ENCODE results near the gene FAM114A1.
"Not testable (repeated sequence)": the region's sequence is repeated elsewhere in the genome, so short reads cannot be mapped to it uniquely, and the experiment has no call there.

The FAM114A1 gene

DNA sequence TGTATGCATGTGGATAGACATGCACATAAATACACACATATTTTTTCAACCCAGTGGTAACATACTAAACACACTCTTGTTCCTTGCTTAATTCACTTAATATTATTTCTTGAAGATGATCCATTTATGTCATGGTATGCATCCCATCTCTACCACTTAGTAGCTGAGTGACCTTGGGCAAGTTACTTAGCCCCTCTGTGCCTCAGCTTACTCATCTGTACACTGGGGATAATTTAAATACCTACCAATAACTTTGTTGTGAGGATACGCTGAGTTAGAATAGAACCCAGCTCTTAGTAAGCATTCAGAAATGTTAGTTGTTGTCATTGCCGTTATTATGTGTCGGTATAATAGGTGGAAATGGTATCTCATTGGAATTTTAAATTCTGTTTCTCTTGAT, 41.4 kb downstream of the FAM114A1 start:
- ChIA-PET POLR2A (no interaction called here), CTCF (interaction anchor here (0.8 to 2.0 kb wide), 2 partner anchors 149 to 226 kb away, joined by 4 to 7 read pairs; no protein-coding TSS in a partner anchor)
- no peak for TF ChIP-seq CTCF (IDR thresholded peaks at IDR 0.05; ENCODE audit: insufficient read depth, low read length, missing control alignments)
- H3K4me3 ChIP-seq (ENCODE audit: low read depth, low read length): no peak overlapping the region
- DNase-seq (ENCODE audit: low read depth, low spot score): no peak

GRCh38 chr4:38911257-38911656, 43.7 kb downstream of the FAM114A1 start:
- DNase-seq (ENCODE audit: low read depth, low spot score): no peak
- ChIA-PET POLR2A (no interaction called here), CTCF (interaction anchor here (6.0 kb wide), 1 partner anchor 9 kb away, joined by 34 read pairs; no protein-coding TSS in a partner anchor)
- TF ChIP-seq CTCF (IDR thresholded peaks at IDR 0.05; ENCODE audit: insufficient read depth, low read length, missing control alignments): no peak
- H3K4me3 ChIP-seq (ENCODE audit: low read depth, low read length): no peak overlapping the region

DNA sequence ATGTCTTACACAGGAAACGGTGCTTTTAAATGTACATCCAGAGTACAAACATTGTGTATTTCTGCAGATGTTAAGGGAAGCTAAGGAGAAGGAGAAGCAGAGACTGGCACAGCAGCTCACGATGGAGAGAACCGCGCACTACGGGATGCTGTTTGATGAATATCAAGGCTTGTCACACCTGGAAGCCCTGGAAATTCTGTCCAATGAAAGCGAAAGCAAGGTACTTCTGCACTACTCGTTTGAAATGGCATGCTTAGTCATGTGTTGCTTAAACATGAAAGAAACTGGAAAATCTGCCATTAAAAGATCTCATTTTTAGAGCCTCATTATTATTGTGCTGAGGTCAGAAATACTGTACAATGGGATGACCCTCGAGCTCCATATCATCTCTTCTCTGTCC, 47.2 kb downstream of the FAM114A1 start:
- ChIA-PET POLR2A (no interaction called here), CTCF (interaction anchor here (0.8 to 6.0 kb wide), 4 partner anchors 10 to 23 kb away, joined by 3 to 34 read pairs (median 3); no protein-coding TSS in a partner anchor)
- no peak for DNase-seq (ENCODE audit: low read depth, low spot score)
- no peak for TF ChIP-seq CTCF (IDR thresholded peaks at IDR 0.05; ENCODE audit: insufficient read depth, low read length, missing control alignments)
- no peak overlapping the region for H3K4me3 ChIP-seq (ENCODE audit: low read depth, low read length)

GRCh38 chr4:38916267-38916666, 48.7 kb downstream of the FAM114A1 start:
- DNase-seq (ENCODE audit: low read depth, low spot score); H3K4me3 ChIP-seq (ENCODE audit: low read depth, low read length); POLR2A ChIA-PET: not testable (repeated sequence)
- CTCF ChIA-PET: interaction anchor here (6.0 kb wide), 1 partner anchor 14 kb away, joined by 34 read pairs; no protein-coding TSS in a partner anchor

GRCh38 chr4:38917481-38918025, 49.9 kb downstream of the FAM114A1 start:
- TF ChIP-seq CTCF (IDR thresholded peaks at IDR 0.05; ENCODE audit: insufficient read depth, low read length, missing control alignments): no peak
- H3K4me3 ChIP-seq (ENCODE audit: low read depth, low read length): no peak overlapping the region
- POLR2A ChIA-PET: interaction anchor here (0.6 to 1.0 kb wide), 2 partner anchors 31 to 276 kb away, joined by 3 read pairs; no protein-coding TSS in a partner anchor
- DNase-seq (ENCODE audit: low read depth, low spot score): peak; percentile 44
- CTCF ChIA-PET: interaction anchor here (1.0 to 1.3 kb wide), 4 partner anchors 15 to 56 kb away, joined by 3 to 6 read pairs (median 3); no protein-coding TSS in a partner anchor

- no peak for TF ChIP-seq CTCF (IDR thresholded peaks at IDR 0.05; ENCODE audit: insufficient read depth, low read length, missing control alignments)
- H3K4me3 ChIP-seq (ENCODE audit: low read depth, low read length): no peak overlapping the region
- no peak for DNase-seq (ENCODE audit: low read depth, low spot score)
- CTCF ChIA-PET: no interaction called here
- POLR2A ChIA-PET: no interaction called here
Measured at GRCh38 chr4:38919494-38919893, 51.9 kb downstream of the FAM114A1 start.

DNA sequence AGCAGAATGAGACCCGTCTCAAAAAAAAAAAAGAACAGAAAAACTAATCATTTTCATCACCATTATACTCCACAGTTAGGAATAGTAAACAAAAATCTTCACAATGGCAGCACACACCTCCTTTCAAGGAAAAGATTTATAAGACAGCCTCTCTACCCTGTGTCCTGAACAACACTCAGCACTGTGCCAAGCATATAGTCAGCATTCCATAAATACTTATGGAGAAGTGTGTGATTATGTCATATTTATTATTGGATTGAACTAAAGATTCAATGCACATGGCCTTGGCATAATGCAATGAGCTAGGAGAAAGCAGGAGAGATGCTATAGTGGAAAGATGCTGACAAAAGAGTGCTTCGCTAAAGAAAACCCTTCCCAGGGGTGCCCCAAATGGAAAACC, 52.6 kb downstream of the FAM114A1 start:
- DNase-seq (ENCODE audit: low read depth, low spot score): no peak
- TF ChIP-seq CTCF (IDR thresholded peaks at IDR 0.05; ENCODE audit: insufficient read depth, low read length, missing control alignments): no peak
- CTCF ChIA-PET: interaction anchor here (1.0 to 1.2 kb wide), 2 partner anchors 161 to 215 kb away, joined by 3 to 4 read pairs; no protein-coding TSS in a partner anchor
- H3K4me3 ChIP-seq (ENCODE audit: low read depth, low read length): no peak overlapping the region
- POLR2A ChIA-PET: no interaction called here
